ENCODE data around the gene INO80D. TPM values are rescaled to one million over a fixed set of nuclear protein-coding genes. Genes with fewer than 3 reads are reported as not detected.

The INO80D gene
- total and polyA plus RNA-seq, 2 experiments from 2014 or later: 17.5 to 37.4 TPM

- H4K20me1 ChIP-seq (replicated peaks; ENCODE audit: insufficient read depth): no peaks in the 10 kb centered on the region
- no peaks in the 10 kb centered on the region for H3F3A ChIP-seq (replicated peaks; ENCODE audit: low read depth)
- Mint-ChIP-seq H3K9me3 (no peaks in the 10 kb centered on the region), H3K4me1 (peaks cover 27% of the 10 kb centered on the region), H3K27ac (no peak overlapping the region), H3K4me3 (no peak overlapping the region), H3K36me3 (ENCODE audit: low read depth) (no peaks in the 10 kb centered on the region), H3K27me3 (ENCODE audit: insufficient read depth, low read depth, poor library complexity) (no peaks in the 10 kb centered on the region)
- TF ChIP-seq REST (IDR thresholded peaks at IDR 0.05; ENCODE audit: unreplicated experiment): no peak
- no peak for TF ChIP-seq CREB1 (CRISPR knock-in tag; IDR thresholded peaks at IDR 0.05; ENCODE audit: low read depth)
- TF ChIP-seq EZH2 (IDR thresholded peaks at IDR 0.05; ENCODE audit: low read depth, unreplicated experiment): no peak
- H3K27ac ChIP-seq (ENCODE audit: low read depth): no peak overlapping the region
- DNase-seq (ENCODE audit: low spot score) (no peak), ATAC-seq (peak; percentile 84)
- no peaks in the 10 kb centered on the region for H3K27me3 ChIP-seq (ENCODE audit: insufficient read depth)
- no peaks in the 10 kb centered on the region for H3K36me3 ChIP-seq (ENCODE audit: insufficient read depth)
- H3K4me2 ChIP-seq: peak overlapping the region; percentile 35; the same call in 1 of the 2 replicates
- peaks cover 8% of the 10 kb centered on the region for H3K4me1 ChIP-seq (ENCODE audit: insufficient read depth)
- no peaks in the 10 kb centered on the region for H3K9me2 ChIP-seq (ENCODE audit: insufficient read depth)
- H3K79me2 ChIP-seq (replicated peaks; ENCODE audit: insufficient read depth): no peaks in the 10 kb centered on the region
- peak overlapping the region; percentile 43; the same call in 1 of the 2 replicates for H2AFZ ChIP-seq
- H3K4me3 ChIP-seq: no peak overlapping the region
Observed at GRCh38 chr2:205970348-205970747, 115.6 kb downstream of the INO80D start.

- no peaks in the 10 kb centered on the region for H3K9me2 ChIP-seq (ENCODE audit: insufficient read depth)
- H3K4me1 Mint-ChIP-seq: peaks cover 30% of the 10 kb centered on the region
- no peaks in the 10 kb centered on the region for H3K27me3 Mint-ChIP-seq (ENCODE audit: insufficient read depth, low read depth, poor library complexity)
- no peaks in the 10 kb centered on the region for H4K20me1 ChIP-seq (replicated peaks; ENCODE audit: insufficient read depth)
- H2AFZ ChIP-seq: no peak overlapping the region
- no peak for ATAC-seq
- no peak overlapping the region for H3K4me3 ChIP-seq
- no peaks in the 10 kb centered on the region for H3K9me3 Mint-ChIP-seq
- no peaks in the 10 kb centered on the region for H3K36me3 Mint-ChIP-seq (ENCODE audit: low read depth)
- H3K4me1 ChIP-seq (ENCODE audit: insufficient read depth): peaks cover 8% of the 10 kb centered on the region
- no peak for TF ChIP-seq EZH2phosphoT487 (IDR thresholded peaks at IDR 0.05; ENCODE audit: unreplicated experiment)
- no peak for TF ChIP-seq EZH2 (IDR thresholded peaks at IDR 0.05; ENCODE audit: low read depth, unreplicated experiment)
- TF ChIP-seq STAT1 (IDR thresholded peaks at IDR 0.05; ENCODE audit: unreplicated experiment): no peak
- no peak for TF ChIP-seq POLR2AphosphoS5 (IDR thresholded peaks at IDR 0.05; ENCODE audit: low read depth)
- TF ChIP-seq REST (IDR thresholded peaks at IDR 0.05; ENCODE audit: unreplicated experiment): no peak
- TF ChIP-seq ZNF462 (CRISPR knock-in tag; IDR thresholded peaks at IDR 0.05): no peak
- no peak overlapping the region for H3K4me3 Mint-ChIP-seq
- no peak for DNase-seq (ENCODE audit: low spot score)
- no peaks in the 10 kb centered on the region for H3K79me2 ChIP-seq (replicated peaks; ENCODE audit: insufficient read depth)
- no peak overlapping the region for H3K27ac ChIP-seq (ENCODE audit: low read depth)
- no peaks in the 10 kb centered on the region for H3K27me3 ChIP-seq (ENCODE audit: insufficient read depth)
- no peaks in the 10 kb centered on the region for H3K36me3 ChIP-seq (ENCODE audit: insufficient read depth)
- no peak overlapping the region for H3K4me2 ChIP-seq
- H3K27ac Mint-ChIP-seq: no peak overlapping the region
- no peaks in the 10 kb centered on the region for H3F3A ChIP-seq (replicated peaks; ENCODE audit: low read depth)
Observed at GRCh38 chr2:205969584-205969983, 116.4 kb downstream of the INO80D start.

Data from GM23338 (cell line).